Adrenal gland (tissue), 12 donors: ENCODE results near the gene C20orf202. TPM values are rescaled to one million over a fixed set of nuclear protein-coding genes. Genes with fewer than 3 reads are reported as not detected.

Experiments
- DNase-seq, 7 donors: peaks; one replicate each; pipeline ENCODE4 v3.0.0-alpha.2; 2019 to 2020
- H3K27ac ChIP-seq, 5 donors: fragments of 200-600 bp; sonication (generic) in 4 of 5; 1 replicate in 3 of 5; 2 replicates in 2 of 5; pipeline versions ENCODE4 v1.5.1 to v1.8.0; 2016 to 2020; ENCODE audit warnings: mild to moderate bottlenecking in 1 of 5
- H3K27me3 ChIP-seq: fragments of 200-600 bp; 2 replicates; pipeline ENCODE4 v1.8.0; 2021
- H3K36me3 ChIP-seq, 2 donors: fragments of 200-600 bp; replicated peaks in 1 of 2; 1 replicate in 1 of 2; 2 replicates in 1 of 2; pipeline versions ENCODE4 v1.5.1 to v1.8.0; 2018 to 2022
- H3K4me1 ChIP-seq, 2 donors: fragments of 200-600 bp; replicated peaks in 1 of 2; 1 replicate in 1 of 2; 2 replicates in 1 of 2; pipeline versions ENCODE4 v1.5.1 to v1.8.0; 2018 to 2021
- H3K4me3 ChIP-seq, 4 donors: fragments of 200-600 bp; sonication (generic) in 3 of 4; one replicate each; pipeline ENCODE4 v1.5.1; 2016 to 2018
- H3K9me3 ChIP-seq, 3 donors: fragments of 200-600 bp; sonication (generic) in 1 of 3; replicated peaks in 1 of 3; 1 replicate in 2 of 3; 2 replicates in 1 of 3; pipeline versions ENCODE4 v1.5.1 to v1.8.0; 2016 to 2021
- CTCF ChIP-seq, 6 experiments: fragments of 450-650 bp in 4 of 6; fragments of 200-600 bp in 2 of 6; sonication (generic) in 1 of 6; IDR thresholded peaks; 1 replicate in 5 of 6; 2 replicates in 1 of 6; pipeline versions ENCODE4 v1.5.1 to v1.8.0; 2016 to 2021; ENCODE audit warnings: antibody characterized with exemption in 6 of 6, mild to moderate bottlenecking in 2 of 6, moderate library complexity in 1 of 6
- POLR2A ChIP-seq, 2 donors: fragments of 450-650 bp; IDR thresholded peaks; one replicate each; pipeline ENCODE4 v1.6.1; 2017; ENCODE audit warnings: antibody characterized with exemption in 2 of 2, mild to moderate bottlenecking in 2 of 2, moderate library complexity in 1 of 2
- WGBS, 4 donors: extraction: QIAGEN DNeasy Blood & Tissue Kit in 2 of 4; methylation state at CpG; one replicate each; pipeline versions ENCODE4 v1.1.5 to v1.1.7; 2013 to 2017; 5-methylcytosine and 5-hydroxymethylcytosine counted together
- intact Hi-C, 2 donors: fragments of 100-400 bp; cut with DNase I; formaldehyde crosslinking; loops; one replicate each; pipeline versions ENCODE4 v1.14.1 to v1.15.0; 2022 to 2023
- polyA plus RNA-seq, 3 donors: library from polyadenylated mRNA; stranded (reverse); fragments of 200-250 nt in 2 of 3; fragments of 350-450 nt in 1 of 3; fragmentation: Illumina TruSeq in 1 of 3; extraction: RNeasy Lipid Tissue Mini Kit (QIAGEN cat#74804) in 1 of 3; gene quantifications; one replicate each; pipeline ENCODE4 v1.2.3, GENCODE V29; 2013 to 2014
- total RNA-seq, 9 donors: library from RNA; depleted of rRNA in 4 of 9; stranded (reverse); fragments of >200 nt in 4 of 9; fragments of 120-200 nt in 1 of 9; fragmentation: NEBNext Ultra II Directional in 1 of 9; extraction: Animal tissue kit (Norgen Biotek cat#: 25700) in 1 of 9; gene quantifications; one replicate each; pipeline versions ENCODE4 v1.1.0 to v1.2.4, GENCODE V29; 2013 to 2023
- donor health status: healthy with polysubstance abuse.
- donor health status: Bipolar disorder and iron deficiency.
- donor health status: DM: yes; HTN: yes; CAD: no.
- donor health status: DM: no; HTN: no; CAD: no.
- donor health status: DM: no; HTN: no; CAD: no.
- donor health status: DM: yes; HTN: yes; CAD: no.

The C20orf202 gene
- total and polyA plus RNA-seq, 12 donors = 0.17 to 0.95 (median 0.36) TPM; not detected in 3

DNA sequence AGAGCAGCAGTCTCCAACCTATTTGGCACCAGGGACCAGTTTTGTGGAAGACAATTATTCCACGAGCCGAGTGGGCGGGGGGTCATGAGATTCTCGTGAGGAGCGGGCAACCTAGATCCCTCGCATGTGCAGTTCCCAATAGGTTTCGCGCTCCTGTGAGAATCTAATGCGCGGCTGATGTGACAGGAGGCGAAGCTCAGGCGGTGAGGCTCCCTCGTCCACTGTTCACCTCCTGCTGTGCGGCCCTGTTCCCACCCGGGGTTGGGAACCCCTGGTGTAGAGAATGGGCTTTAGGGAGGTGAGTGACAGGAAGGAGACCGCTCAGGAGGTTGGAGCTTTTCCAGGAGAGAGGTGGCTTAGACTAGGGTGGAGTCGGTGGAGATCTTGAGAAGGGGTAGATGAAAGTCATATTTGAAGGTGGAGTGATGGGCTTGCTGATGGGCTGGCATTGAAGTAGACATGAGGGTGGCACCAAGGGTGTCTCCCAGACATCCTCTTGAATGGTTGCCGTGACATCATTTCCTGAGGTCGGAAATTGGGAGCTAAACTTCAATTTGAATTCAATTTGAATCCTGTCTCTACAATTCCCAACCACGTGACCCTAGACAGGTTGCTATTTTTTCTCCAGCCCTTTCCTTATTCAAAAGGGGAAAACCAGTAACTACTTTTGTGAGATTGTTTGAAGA is 21.1 kb downstream of the C20orf202 start:
- no peak for DNase-seq
- Histone ChIP-seq H3K4me3 (no peak overlapping the region), H3K27ac (no peak overlapping the region), H3K4me1 (peaks cover 0 to 8% of the 10 kb centered on the region in 2 donors), H3K9me3 (no peaks in the 10 kb centered on the region), H3K27me3 (peaks cover 25% of the 10 kb centered on the region), H3K36me3 (no peaks in the 10 kb centered on the region)
- intact Hi-C loops = no loop called here
- TF ChIP-seq POLR2A (IDR thresholded peaks at IDR 0.05) (no peak), CTCF (IDR thresholded peaks at IDR 0.05) (no peak)
- 84 to 89% (median 86%) methylated on average over 20 of the region's 20 CpGs for WGBS, 4 donors

DNA sequence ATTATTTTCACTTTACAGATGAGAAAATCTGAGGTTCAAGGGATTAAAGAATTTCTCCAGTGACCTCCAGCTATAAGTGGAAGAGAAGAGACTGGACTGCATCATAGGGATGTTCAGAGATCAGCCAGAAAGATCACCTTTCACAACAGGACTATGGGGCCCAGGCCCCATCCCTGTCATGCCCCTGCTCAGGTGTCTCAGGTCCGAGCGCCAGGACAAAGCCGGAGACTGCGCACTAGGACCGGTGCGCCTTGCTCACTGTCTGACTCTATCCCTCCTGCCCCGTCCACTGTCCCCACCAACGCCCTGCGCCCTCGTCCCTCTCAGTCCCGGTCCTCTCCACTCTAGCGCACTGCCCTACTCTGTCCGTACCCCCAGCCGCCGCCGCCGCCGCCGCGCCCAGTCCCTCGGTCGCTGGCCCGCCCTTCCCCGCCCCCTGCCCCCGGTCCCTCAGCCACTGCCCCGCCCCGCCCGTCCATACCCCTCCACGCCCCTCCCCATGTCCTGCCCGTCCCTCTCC is 22.1 kb downstream of the C20orf202 start:
- peak overlapping the region in 2 of 4 donors; percentile 22 to 45 for H3K4me3 ChIP-seq
- no peak overlapping the region for H3K27ac ChIP-seq
- DNase-seq = no peak
- TF ChIP-seq POLR2A (IDR thresholded peaks at IDR 0.05) = no peak
- peaks cover 0 to 8% of the 10 kb centered on the region in 2 donors for H3K4me1 ChIP-seq
- H3K9me3 ChIP-seq = no peaks in the 10 kb centered on the region
- no peaks in the 10 kb centered on the region for H3K36me3 ChIP-seq
- intact Hi-C loops = no loop called here
- 2 to 4% (median 3%) methylated on average over 11 to 30 of the region's 30 CpGs for WGBS, 4 donors
- peaks cover 34% of the 10 kb centered on the region for H3K27me3 ChIP-seq

GRCh38 chr20:1225783-1226654 is 22.8 kb downstream of the C20orf202 start, which contains the start of gene RAD21L1:
Gene RAD21L1 (plus strand): TSS chr20:1226044. CDS start chr20:1228454, 2,410 bp downstream.
- Histone ChIP-seq H3K27me3 (peaks cover 41% of the 10 kb centered on the region), H3K36me3 (no peaks in the 10 kb centered on the region), H3K9me3 (no peaks in the 10 kb centered on the region), H3K4me1 (peaks cover 0 to 8% of the 10 kb centered on the region in 2 donors), H3K4me3 (peak within 1 kb of the TSS in 3 of 4 donors; percentile 22 to 73 (median 34)), H3K27ac (no peak within 1 kb of the TSS)
- intact Hi-C loops = no loop called here
- WGBS, 4 donors = 0 to 3% (median 2%) methylated on average over 7 to 88 of the region's 88 CpGs; no CpG with 5 or more reads in 1 of the 4 donors
- peak; percentile 65 to 85 (median 80) for DNase-seq
- TF ChIP-seq POLR2A (IDR thresholded peaks at IDR 0.05) = no peak
- TF ChIP-seq CTCF (IDR thresholded peaks at IDR 0.05) = no peak

GRCh38 chr20:1229541-1229940 is 26.3 kb downstream of the C20orf202 start:
- WGBS, 4 donors = 72 to 87% (median 80%) methylated on average over 3 of the region's 3 CpGs
- intact Hi-C loops = no loop called here
- Histone ChIP-seq H3K27me3 (peaks cover 46% of the 10 kb centered on the region), H3K27ac (no peak overlapping the region), H3K4me1 (peaks cover 0 to 8% of the 10 kb centered on the region in 2 donors), H3K36me3 (no peaks in the 10 kb centered on the region), H3K9me3 (no peaks in the 10 kb centered on the region), H3K4me3 (no peak overlapping the region)
- TF ChIP-seq POLR2A (IDR thresholded peaks at IDR 0.05) (no peak), CTCF (IDR thresholded peaks at IDR 0.05) (no peak)
- DNase-seq = no peak
